ENCODE measurements around the gene HSBP1L1.
A peak's percentile ranks its signal among the peaks of the same experiment; 100 is the strongest.

The HSBP1L1 gene

GRCh38 chr18:79974025-79974654 lies 9.7 kb downstream of the HSBP1L1 start:
- H3K4me3 ChIP-seq (ENCODE audit: low read depth, low read length), result no peak overlapping the region
- no peak for DNase-seq (ENCODE audit: low read depth)
- no peak for TF ChIP-seq POLR2A (IDR thresholded peaks at IDR 0.05; ENCODE audit: extremely low read depth, insufficient read length)
- TF ChIP-seq MAX (IDR thresholded peaks at IDR 0.05; ENCODE audit: low read depth, low read length), result no peak
- TF ChIP-seq MYC (IDR thresholded peaks at IDR 0.05; ENCODE audit: low read depth, low read length), result no peak
- TF ChIP-seq, protein P1, sequence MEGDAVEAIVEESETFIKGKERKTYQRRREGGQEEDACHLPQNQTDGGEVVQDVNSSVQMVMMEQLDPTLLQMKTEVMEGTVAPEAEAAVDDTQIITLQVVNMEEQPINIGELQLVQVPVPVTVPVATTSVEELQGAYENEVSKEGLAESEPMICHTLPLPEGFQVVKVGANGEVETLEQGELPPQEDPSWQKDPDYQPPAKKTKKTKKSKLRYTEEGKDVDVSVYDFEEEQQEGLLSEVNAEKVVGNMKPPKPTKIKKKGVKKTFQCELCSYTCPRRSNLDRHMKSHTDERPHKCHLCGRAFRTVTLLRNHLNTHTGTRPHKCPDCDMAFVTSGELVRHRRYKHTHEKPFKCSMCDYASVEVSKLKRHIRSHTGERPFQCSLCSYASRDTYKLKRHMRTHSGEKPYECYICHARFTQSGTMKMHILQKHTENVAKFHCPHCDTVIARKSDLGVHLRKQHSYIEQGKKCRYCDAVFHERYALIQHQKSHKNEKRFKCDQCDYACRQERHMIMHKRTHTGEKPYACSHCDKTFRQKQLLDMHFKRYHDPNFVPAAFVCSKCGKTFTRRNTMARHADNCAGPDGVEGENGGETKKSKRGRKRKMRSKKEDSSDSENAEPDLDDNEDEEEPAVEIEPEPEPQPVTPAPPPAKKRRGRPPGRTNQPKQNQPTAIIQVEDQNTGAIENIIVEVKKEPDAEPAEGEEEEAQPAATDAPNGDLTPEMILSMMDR (IDR thresholded peaks at IDR 0.05; ENCODE audit: low read depth, low read length), result no peak

DNA sequence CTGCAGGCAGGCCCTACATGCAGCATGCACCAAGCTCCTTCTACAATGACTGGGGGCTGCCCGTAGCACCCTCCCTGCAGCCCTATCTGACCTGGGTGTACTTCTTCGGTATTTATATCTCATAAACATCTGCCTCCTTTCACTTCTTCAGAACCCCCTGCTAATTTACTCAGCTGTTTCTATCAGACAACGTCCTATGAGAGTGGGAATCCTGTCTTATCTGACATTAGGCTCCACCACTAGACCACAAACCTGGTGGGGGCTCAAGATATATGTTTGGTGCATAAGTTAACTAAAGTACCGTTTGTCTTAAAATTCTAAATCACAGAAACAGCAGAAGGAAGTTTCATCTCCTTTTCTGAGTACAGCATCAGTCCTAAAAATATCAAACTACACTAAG lies 10.6 kb downstream of the HSBP1L1 start:
- no peak for DNase-seq (ENCODE audit: low read depth)
- no peak overlapping the region for H3K4me3 ChIP-seq (ENCODE audit: low read depth, low read length)
- no peak for TF ChIP-seq MYC (IDR thresholded peaks at IDR 0.05; ENCODE audit: low read depth, low read length)
- TF ChIP-seq MAX (IDR thresholded peaks at IDR 0.05; ENCODE audit: low read depth, low read length), result no peak
- TF ChIP-seq POLR2A (IDR thresholded peaks at IDR 0.05; ENCODE audit: extremely low read depth, insufficient read length), result no peak
- TF ChIP-seq, protein P1 (IDR thresholded peaks at IDR 0.05; ENCODE audit: low read depth, low read length), result no peak

DNA sequence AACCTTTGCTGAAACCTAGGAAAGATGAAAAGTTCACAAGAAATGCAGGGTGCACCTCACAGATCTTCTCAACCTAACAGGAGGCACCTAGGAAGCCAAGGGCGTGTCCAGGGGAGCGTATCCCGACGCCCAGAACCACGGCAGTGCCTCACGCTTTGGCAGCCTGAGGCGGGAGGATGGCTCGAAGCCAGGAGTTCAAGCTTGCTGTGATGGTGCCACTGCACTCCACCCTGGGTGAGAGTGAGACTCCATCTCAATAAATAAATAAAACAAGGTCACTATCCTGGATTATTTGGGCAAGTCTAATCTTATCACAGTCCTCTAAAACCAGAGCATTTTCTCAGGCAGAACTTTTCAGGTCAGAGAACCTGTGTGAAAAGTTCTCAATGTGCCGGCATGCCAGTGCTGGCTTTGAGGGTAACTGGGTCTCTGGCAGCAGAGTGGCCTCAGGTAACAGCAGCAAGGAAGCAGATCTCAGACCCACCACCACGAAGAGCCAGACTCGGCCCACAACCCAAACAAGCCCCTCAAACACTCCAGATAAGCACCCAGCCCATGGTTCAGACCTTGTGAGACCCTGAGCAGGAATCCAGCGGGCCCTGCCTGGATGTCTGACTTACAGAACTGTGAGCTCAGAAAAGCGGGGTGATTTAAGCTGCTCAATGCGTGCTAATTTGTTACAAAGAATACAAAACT lies 11.7 kb downstream of the HSBP1L1 start:
- TF ChIP-seq POLR2A (IDR thresholded peaks at IDR 0.05; ENCODE audit: extremely low read depth, insufficient read length) (no peak), MYC (IDR thresholded peaks at IDR 0.05; ENCODE audit: low read depth, low read length) (no peak), MAX (IDR thresholded peaks at IDR 0.05; ENCODE audit: low read depth, low read length) (no peak)
- TF ChIP-seq, protein P1 (IDR thresholded peaks at IDR 0.05; ENCODE audit: low read depth, low read length), result no peak
- no peak overlapping the region for H3K4me3 ChIP-seq (ENCODE audit: low read depth, low read length)
- DNase-seq (ENCODE audit: low read depth), result no peak

DNA sequence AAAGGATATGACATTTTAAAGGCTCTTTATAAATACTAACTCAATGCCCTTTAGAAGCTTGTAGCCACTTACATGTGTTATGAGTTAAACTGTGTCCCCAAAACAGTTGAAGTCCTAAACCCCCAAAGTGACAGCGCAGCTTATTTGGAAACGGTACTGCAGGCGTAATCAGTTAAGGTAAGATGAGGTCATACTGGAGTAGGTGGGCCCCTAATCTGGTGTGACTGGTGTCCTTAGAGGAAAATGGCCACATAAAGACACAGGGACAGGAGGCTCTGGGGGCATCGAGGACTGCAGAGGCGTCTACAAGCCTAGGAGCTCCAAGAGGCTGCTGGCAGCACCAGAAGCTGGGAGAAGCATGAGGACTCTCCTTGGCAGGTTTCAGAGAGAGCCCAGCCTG lies 15.4 kb downstream of the HSBP1L1 start:
- H3K4me3 ChIP-seq (ENCODE audit: low read depth, low read length), result no peak overlapping the region
- TF ChIP-seq, protein P1 (IDR thresholded peaks at IDR 0.05; ENCODE audit: low read depth, low read length), result no peak
- TF ChIP-seq MYC (IDR thresholded peaks at IDR 0.05; ENCODE audit: low read depth, low read length), result no peak
- no peak for TF ChIP-seq POLR2A (IDR thresholded peaks at IDR 0.05; ENCODE audit: extremely low read depth, insufficient read length)
- TF ChIP-seq MAX (IDR thresholded peaks at IDR 0.05; ENCODE audit: low read depth, low read length), result no peak
- no peak for DNase-seq (ENCODE audit: low read depth)

DNA sequence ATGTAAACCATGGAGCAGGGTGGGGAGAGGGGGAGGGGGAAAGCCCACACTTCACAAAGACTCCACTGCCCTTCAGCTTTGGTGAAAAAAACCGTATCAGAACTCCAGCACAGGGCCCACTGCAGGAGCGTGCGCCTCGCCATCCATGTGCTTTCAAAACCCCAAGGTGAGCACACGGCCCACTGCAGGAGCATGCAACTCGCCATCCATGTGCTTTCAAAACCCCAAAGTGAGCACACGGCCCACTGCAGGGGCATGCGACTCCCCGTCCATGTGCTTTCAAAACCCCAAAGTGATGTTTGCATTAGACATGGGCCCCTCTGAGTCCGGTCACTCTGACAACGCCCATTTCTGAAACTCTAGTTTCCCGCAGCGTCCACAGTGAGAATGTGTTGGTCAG lies 16.1 kb downstream of the HSBP1L1 start:
- no peak for DNase-seq (ENCODE audit: low read depth)
- H3K4me3 ChIP-seq (ENCODE audit: low read depth, low read length), result no peak overlapping the region
- TF ChIP-seq MYC (IDR thresholded peaks at IDR 0.05; ENCODE audit: low read depth, low read length) (no peak), MAX (IDR thresholded peaks at IDR 0.05; ENCODE audit: low read depth, low read length) (peak; percentile 52; the same call in 1 of the 2 replicates)

- no peak overlapping the region for H3K4me3 ChIP-seq (ENCODE audit: low read depth, low read length)
- DNase-seq (ENCODE audit: low read depth), result peak; percentile 69
- TF ChIP-seq MAX (IDR thresholded peaks at IDR 0.05; ENCODE audit: low read depth, low read length), result no peak
- no peak for TF ChIP-seq POLR2A (IDR thresholded peaks at IDR 0.05; ENCODE audit: extremely low read depth, insufficient read length)
- TF ChIP-seq MYC (IDR thresholded peaks at IDR 0.05; ENCODE audit: low read depth, low read length), result no peak
- TF ChIP-seq, protein P1 (IDR thresholded peaks at IDR 0.05; ENCODE audit: low read depth, low read length), result no peak
Measured at GRCh38 chr18:79982736-79983135, 18.3 kb downstream of the HSBP1L1 start.

All from NB4 (cell line).